ENCODE results near the gene TCF19.

The TCF19 gene

GRCh38 chr6:31128093-31128676, 30.2 kb upstream of the TCF19 start:
- peak in 1 of 2 experiments; percentile 49 for DNase-seq

DNA sequence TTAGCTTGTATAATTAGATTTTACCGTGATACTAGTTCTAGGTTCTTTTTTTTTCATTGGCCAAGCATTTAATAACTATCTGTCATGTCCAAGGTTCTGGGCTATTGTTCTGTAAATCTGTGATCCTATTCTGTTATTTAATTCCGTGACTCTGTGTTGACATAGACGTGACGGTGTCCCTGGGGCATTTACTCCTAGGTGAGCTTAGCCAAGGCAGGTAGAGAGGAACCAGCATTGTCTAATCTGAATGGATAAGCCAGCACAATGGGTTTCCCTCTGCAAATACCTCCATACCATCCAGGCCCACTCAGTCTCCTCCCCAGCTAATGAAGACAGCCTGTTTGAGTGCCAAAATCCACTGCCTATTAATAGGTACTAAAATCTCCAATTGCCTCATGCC, 29.3 kb upstream of the TCF19 start:
- DNase-seq: no peak

GRCh38 chr6:31130751-31131150, 27.6 kb upstream of the TCF19 start:
- DNase-seq: no peak

GRCh38 chr6:31131595-31131994, 26.8 kb upstream of the TCF19 start:
- no peak for DNase-seq

DNA sequence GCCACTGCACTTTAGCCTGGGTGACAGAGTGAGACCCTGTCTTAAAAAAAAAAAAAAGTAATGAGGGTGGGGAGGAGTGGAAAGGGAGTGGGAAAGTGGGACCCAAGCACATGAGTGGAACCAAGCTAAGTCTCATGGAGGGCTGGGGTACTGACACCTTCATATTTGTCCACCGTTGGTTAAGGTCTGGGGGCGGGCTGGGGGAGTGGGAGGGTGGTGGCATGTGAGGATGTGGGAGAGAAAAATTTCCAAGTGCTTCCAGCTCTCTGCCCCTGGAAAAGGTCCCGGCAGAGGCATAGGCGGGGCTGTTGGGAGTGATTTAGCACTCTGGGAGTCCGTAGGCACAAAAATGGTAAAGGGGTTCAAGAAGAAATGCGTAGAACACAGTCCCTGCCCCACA, 25.6 kb upstream of the TCF19 start:
- no peak for DNase-seq

DNA sequence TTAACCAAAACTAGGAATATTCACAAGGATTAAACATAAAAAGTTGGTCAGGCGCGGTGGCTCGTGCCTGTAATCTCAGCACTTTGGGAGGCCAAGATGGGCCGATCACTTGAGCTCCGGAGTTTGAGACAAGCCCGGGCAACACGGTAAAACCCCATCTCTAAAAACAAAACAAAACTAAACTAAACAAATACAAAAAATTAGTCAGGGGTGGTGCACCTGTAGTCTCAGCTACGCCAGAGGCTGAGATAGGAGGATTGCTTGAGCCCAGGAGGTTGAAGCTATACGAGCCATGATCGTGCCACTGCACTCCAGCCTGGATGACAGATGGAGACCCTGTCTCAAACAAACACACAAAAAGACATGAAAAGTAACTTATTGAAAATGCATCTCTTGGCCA, 22.7 kb upstream of the TCF19 start:
- no peak for DNase-seq

DNA sequence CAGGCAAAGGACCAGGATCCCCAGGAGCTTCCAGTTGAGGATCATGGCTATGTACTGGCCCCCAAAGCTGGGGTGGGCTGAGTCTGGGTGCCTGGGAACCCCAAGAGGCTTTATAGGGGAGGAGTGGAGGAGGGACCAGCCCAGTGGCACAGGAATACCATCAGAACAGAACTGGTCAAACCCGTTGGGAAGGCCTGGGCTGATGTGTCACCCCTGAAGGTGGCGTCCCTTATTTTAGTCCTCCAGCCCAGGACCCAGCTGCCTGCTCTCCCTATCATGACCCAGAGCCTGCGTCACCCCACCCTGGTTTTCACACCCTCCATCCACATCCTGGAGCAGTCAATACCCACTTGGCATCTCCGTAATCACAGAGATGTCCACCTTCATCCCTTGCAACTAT, 19.4 kb upstream of the TCF19 start, which contains the start of gene PSORS1C2:
TSS of gene PSORS1C2 (minus strand) at position 85 of the 400 bp plus-strand sequence. CDS start at position 45, 40 bp downstream.
- DNase-seq: no peak

- DNase-seq: no peak
Observed at GRCh38 chr6:31139599-31139998, 18.8 kb upstream of the TCF19 start.

- no peak for DNase-seq
Observed at GRCh38 chr6:31140643-31141042, 17.7 kb upstream of the TCF19 start.

DNA sequence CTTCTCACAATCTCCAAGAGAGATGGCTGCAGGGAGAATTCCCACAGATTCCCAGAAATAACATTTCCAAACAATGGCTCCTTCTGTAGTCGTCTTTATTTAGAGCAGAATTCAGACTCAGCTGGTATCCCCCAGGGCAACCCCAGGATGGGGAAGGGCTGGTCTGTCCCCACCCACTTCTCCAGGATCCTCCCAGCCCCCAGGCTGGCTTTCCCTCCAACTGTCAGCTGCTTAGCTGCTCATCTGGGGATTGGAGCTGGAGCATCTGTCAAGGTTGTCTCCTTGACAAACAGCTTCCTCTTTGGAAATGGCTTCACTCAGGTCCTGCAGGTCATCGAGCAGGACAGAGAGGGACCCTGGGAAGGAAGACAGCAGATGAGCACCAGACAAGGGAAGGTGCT, 16.0 kb upstream of the TCF19 start:
- DNase-seq: no peak

DNA sequence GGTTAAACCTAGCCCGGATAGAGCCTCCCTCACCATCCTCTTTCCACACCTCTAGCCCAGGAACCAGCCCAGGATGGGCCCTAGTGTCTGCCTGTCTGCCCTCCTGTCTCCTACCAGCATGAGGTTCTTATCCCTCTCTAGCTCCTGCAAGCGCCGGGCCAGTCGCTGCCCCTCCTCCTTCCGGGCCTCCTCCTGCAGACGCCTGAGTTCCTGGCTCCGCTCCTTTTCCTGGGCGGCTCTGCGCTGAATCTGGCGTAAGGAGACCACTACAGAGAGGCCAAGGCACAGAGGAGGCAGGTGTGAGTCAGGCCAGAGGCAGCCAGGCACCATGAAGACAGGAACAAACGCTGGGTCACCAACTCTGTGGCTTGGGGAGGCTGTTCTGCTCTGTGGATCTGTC, 15.2 kb upstream of the TCF19 start:
- DNase-seq: no peak

GRCh38 chr6:31144296-31144969, 14.0 kb upstream of the TCF19 start:
- no peak for DNase-seq

DNA sequence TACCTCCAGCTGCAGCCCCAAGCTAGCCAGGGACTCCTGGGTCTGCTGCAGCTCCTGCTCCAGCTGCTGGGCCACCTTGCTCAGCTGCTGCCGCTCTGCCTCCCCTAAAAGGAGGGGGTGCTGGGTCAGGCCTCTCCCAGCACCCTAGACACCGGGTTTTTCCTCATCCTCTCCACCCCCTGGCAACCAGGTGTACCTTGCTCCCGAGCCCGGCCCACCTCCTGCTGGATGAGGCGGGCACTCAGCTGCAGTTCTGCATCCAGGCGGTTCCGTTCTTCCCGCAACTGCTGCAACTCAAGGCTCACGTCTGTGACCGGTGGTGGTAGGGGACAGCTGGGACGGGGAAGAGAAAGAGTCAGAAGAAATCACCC, 13.4 kb upstream of the TCF19 start:
- DNase-seq: no peak

GRCh38 chr6:31145386-31145785, 13.0 kb upstream of the TCF19 start:
- no peak for DNase-seq

GRCh38 chr6:31149827-31150447, 8.5 kb upstream of the TCF19 start:
- no peak for DNase-seq

DNA sequence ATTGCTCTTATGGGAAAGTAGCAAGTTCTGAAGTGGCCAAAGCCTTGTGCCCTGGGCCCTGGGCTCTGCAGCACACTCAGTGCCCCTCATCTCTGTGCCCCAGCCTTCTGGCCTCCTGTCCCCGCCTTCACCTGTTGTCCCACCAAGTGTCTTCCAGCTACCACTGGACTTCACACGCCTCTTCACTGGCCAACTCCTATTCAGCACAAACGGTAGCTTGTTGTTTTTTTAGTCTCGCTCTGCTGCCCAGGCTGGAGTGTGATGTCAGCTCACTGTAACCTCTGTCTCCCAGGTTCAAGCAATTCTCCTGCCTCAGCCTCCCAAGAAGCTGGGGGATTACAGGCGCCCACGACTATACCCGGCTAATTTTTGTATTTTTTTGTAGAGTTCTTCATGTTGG, 5.6 kb upstream of the TCF19 start:
- DNase-seq: no peak

GRCh38 chr6:31154436-31154835, 4.0 kb upstream of the TCF19 start:
- DNase-seq: no peak

- no peak for DNase-seq
Observed at GRCh38 chr6:31156641-31157040, 1.7 kb upstream of the TCF19 start.

GRCh38 chr6:31157513-31158139, 763 bp upstream of the TCF19 start, which contains the start of gene CCHCR1:
Gene CCHCR1 (minus strand): TSS chr6:31157802. CDS start chr6:31157600, 202 bp downstream.
- no peak for DNase-seq

DNA sequence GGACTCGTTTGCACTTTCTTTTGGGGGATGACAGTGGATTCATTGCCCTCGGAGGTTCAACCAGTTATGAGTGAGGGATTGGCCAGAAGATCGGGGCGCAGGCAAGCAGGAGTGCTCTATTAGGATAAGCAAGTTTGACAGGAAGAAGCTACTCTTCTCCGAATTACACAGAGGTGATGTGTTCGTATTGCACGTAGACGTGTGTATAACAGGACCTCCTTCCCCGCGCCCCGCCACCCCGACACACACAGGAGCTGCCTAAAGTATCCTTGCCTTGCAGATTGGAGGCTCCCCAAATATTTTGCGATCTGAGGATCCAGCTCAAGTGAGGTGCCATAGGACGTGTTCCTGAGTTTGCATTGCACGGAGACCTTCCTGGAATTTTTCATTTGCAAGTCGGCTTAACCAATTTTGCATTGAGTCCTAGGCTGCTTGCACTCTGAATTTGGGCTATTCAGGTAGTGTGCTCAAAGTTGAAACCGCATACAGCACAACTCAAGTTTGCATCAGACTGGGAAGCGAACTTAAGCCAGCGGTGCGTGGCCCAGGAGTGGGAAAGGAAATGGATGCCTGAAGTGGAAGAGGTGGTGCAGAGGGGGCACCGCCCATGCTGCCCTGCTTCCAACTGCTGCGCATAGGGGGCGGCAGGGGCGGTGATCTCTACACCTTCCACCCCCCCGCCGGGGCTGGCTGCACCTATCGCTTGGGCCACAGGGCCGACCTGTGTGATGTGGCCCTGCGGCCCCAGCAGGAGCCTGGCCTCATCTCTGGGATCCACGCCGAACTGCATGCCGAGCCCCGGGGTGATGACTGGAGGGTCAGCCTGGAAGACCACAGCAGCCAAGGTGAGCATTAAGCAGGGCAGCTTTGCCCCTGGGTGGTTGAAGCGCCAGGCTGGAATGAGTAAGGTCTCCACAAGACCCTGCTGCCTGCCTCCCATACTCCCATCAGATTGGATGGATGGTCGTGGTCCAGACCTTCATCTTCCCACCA, 770 bp downstream of the TCF19 start:
- no peak for DNase-seq

GRCh38 chr6:31161216-31162126, 3.1 kb downstream of the TCF19 start:
- DNase-seq: no peak
